MM.1S (cell line): ENCODE results near the gene LTN1.
"Not testable (repeated sequence)": the region's sequence is repeated elsewhere in the genome, so short reads cannot be mapped to it uniquely, and the experiment has no call there.

Source experiments
- DNase-seq: peaks from one replicate; pipeline ENCODE4 v3.0.0-alpha.2; 2015
- H2AFZ ChIP-seq: fragments of 300-600 bp; sonication (generic); 2 replicates; pipeline ENCODE4 v1.6.0; 2016; ENCODE audit warnings: antibody characterized with exemption, low read length
- H3F3A ChIP-seq: fragments of 300-600 bp; sonication (generic); 2 replicates; pipeline ENCODE4 v1.6.1; 2016; ENCODE audit warnings: mild to moderate bottlenecking, antibody characterized with exemption, low read length, moderate library complexity, mixed read lengths; ENCODE audit not compliant: insufficient read depth
- H3K27ac ChIP-seq: fragments of 300-600 bp; sonication (generic); 2 replicates; pipeline ENCODE4 v1.5.1; 2016; ENCODE audit warnings: mild to moderate bottlenecking, low read length
- H3K27me3 ChIP-seq: fragments of 300-600 bp; sonication (generic); replicated peaks from 2 replicates; pipeline ENCODE4 v1.6.0; 2016; ENCODE audit warnings: low read length; ENCODE audit not compliant: insufficient read depth
- H3K36me3 ChIP-seq: fragments of 300-600 bp; sonication (generic); replicated peaks from 2 replicates; pipeline ENCODE4 v1.6.1; 2016; ENCODE audit warnings: mild to moderate bottlenecking, low read length, mixed read lengths; ENCODE audit not compliant: insufficient read depth
- H3K4me1 ChIP-seq: fragments of 300-600 bp; sonication (generic); 2 replicates; pipeline ENCODE4 v1.6.1; 2016; ENCODE audit warnings: low read length, mixed read lengths
- H3K4me2 ChIP-seq: fragments of 300-600 bp; sonication (generic); 2 replicates; pipeline ENCODE4 v1.6.0; 2016; ENCODE audit warnings: low read depth, low read length
- H3K4me3 ChIP-seq: fragments of 300-600 bp; sonication (generic); 2 replicates; pipeline ENCODE4 v1.5.1; 2016; ENCODE audit warnings: low read length, mixed read lengths
- H3K79me2 ChIP-seq: fragments of 300-600 bp; sonication (generic); 2 replicates; pipeline ENCODE4 v1.6.1; 2016; ENCODE audit warnings: mixed run types, low read length, mixed read lengths
- H3K9ac ChIP-seq: fragments of 300-600 bp; sonication (generic); 2 replicates; pipeline ENCODE4 v1.6.1; 2016; ENCODE audit warnings: low read length, mixed read lengths
- H3K9me2 ChIP-seq: fragments of 300-600 bp; sonication (generic); replicated peaks from 2 replicates; pipeline ENCODE4 v1.6.1; 2016; ENCODE audit warnings: mild to moderate bottlenecking, low read length, mixed read lengths; ENCODE audit not compliant: insufficient read depth
- H3K9me3 ChIP-seq: fragments of 300-600 bp; sonication (generic); replicated peaks from 2 replicates; pipeline ENCODE4 v1.6.1; 2016; ENCODE audit warnings: mild to moderate bottlenecking, low read length, mixed read lengths; ENCODE audit not compliant: insufficient read depth
- H4K20me1 ChIP-seq: fragments of 300-600 bp; sonication (generic); 2 replicates; pipeline ENCODE4 v1.6.1; 2016; ENCODE audit warnings: mild to moderate bottlenecking, low read length, moderate library complexity, mixed read lengths; ENCODE audit not compliant: insufficient read depth
- CTCF ChIP-seq: fragments of 300-600 bp; sonication (generic); IDR thresholded peaks from 2 replicates; pipeline ENCODE4 v1.5.1; 2016; ENCODE audit warnings: antibody characterized with exemption, low read length, mixed read lengths
- EZH2 ChIP-seq: fragments of 300-600 bp; sonication (generic); optimal IDR thresholded peaks from 2 replicates; pipeline ENCODE3; 2017; ENCODE audit warnings: low read depth, mild to moderate bottlenecking, antibody characterized with exemption, low read length, mixed read lengths
- EZH2phosphoT487 ChIP-seq: fragments of 300-600 bp; sonication (generic); IDR thresholded peaks from 2 replicates; pipeline ENCODE4 v1.6.1; 2018; ENCODE audit warnings: antibody characterized with exemption, low read length

Gene LTN1

GRCh38 chr21:28936036-28936435, 56.6 kb downstream of the LTN1 start:
- H2AFZ ChIP-seq, result no peak overlapping the region
- H3K9me3 ChIP-seq, result no peaks in the 10 kb centered on the region
- TF ChIP-seq EZH2phosphoT487 (no peak), EZH2 (no peak), CTCF (no peak)
- H3F3A ChIP-seq, result no peaks in the 10 kb centered on the region
- no peak overlapping the region for H3K27ac ChIP-seq
- no peak overlapping the region for H3K4me2 ChIP-seq
- H3K4me1 ChIP-seq, result no peaks in the 10 kb centered on the region
- no peaks in the 10 kb centered on the region for H3K79me2 ChIP-seq
- H4K20me1 ChIP-seq, result no peaks in the 10 kb centered on the region
- peaks cover 5% of the 10 kb centered on the region; the same call in 1 of the 2 replicates for H3K36me3 ChIP-seq
- H3K4me3 ChIP-seq, result no peak overlapping the region
- no peak for DNase-seq
- H3K9me2 ChIP-seq, result no peaks in the 10 kb centered on the region
- H3K27me3 ChIP-seq, result no peaks in the 10 kb centered on the region
- no peak overlapping the region for H3K9ac ChIP-seq

GRCh38 chr21:28932717-28933116, 60.0 kb downstream of the LTN1 start:
- Histone ChIP-seq H3K4me3 (no peak overlapping the region), H3K4me2 (no peak overlapping the region), H3F3A (no peaks in the 10 kb centered on the region), H3K9me3 (no peaks in the 10 kb centered on the region), H3K27ac (no peak overlapping the region), H3K36me3 (no peaks in the 10 kb centered on the region), H3K79me2 (no peaks in the 10 kb centered on the region), H3K9ac (no peak overlapping the region), H4K20me1 (no peaks in the 10 kb centered on the region; the same call in 1 of the 2 replicates), H3K27me3 (no peaks in the 10 kb centered on the region), H2AFZ (no peak overlapping the region), H3K4me1 (no peaks in the 10 kb centered on the region), H3K9me2 (no peaks in the 10 kb centered on the region)
- DNase-seq, result no peak
- TF ChIP-seq EZH2phosphoT487 (no peak), CTCF (no peak), EZH2 (no peak)

- H3K4me1 ChIP-seq, H3K9me2 ChIP-seq, H4K20me1 ChIP-seq, H2AFZ ChIP-seq, H3K27ac ChIP-seq, H3F3A ChIP-seq, H3K27me3 ChIP-seq, H3K4me3 ChIP-seq, H3K9me3 ChIP-seq, H3K4me2 ChIP-seq, DNase-seq, H3K36me3 ChIP-seq, H3K9ac ChIP-seq, H3K79me2 ChIP-seq: not testable (repeated sequence)
Observed at GRCh38 chr21:28931708-28932372, 60.8 kb downstream of the LTN1 start.

GRCh38 chr21:28928578-28929420, 63.9 kb downstream of the LTN1 start:
- Histone ChIP-seq H3K36me3 (no peaks in the 10 kb centered on the region), H3F3A (no peaks in the 10 kb centered on the region), H3K4me2 (no peak overlapping the region), H3K4me3 (no peak overlapping the region), H3K9me2 (no peaks in the 10 kb centered on the region), H3K9me3 (no peaks in the 10 kb centered on the region), H3K79me2 (no peaks in the 10 kb centered on the region), H2AFZ (no peak overlapping the region), H4K20me1 (no peaks in the 10 kb centered on the region; the same call in 1 of the 2 replicates), H3K4me1 (no peaks in the 10 kb centered on the region), H3K9ac (no peak overlapping the region), H3K27me3 (no peaks in the 10 kb centered on the region), H3K27ac (no peak overlapping the region)
- TF ChIP-seq EZH2phosphoT487, result no peak
- no peak for TF ChIP-seq CTCF
- DNase-seq, result no peak
